GM19193 (cell line): Measurements from ENCODE around the gene SLC19A1.

Experiments
- POLR2A ChIP-seq: IDR thresholded peaks from 4 replicates; pipeline ENCODE4 v1.6.1; 2011; ENCODE audit not compliant: insufficient read depth, insufficient read length; ENCODE audit errors: extremely low read depth

SLC19A1 gene

GRCh38 chr21:45544449-45545235 is 2.4 kb upstream of the SLC19A1 start:
- TF ChIP-seq POLR2A: no peak

GRCh38 chr21:45543710-45544448 is 1.6 kb upstream of the SLC19A1 start:
- no peak for TF ChIP-seq POLR2A

- TF ChIP-seq POLR2A: no peak
These were observed 1.1 kb upstream of the SLC19A1 start for GRCh38 chr21:45543371-45543709.

DNA sequence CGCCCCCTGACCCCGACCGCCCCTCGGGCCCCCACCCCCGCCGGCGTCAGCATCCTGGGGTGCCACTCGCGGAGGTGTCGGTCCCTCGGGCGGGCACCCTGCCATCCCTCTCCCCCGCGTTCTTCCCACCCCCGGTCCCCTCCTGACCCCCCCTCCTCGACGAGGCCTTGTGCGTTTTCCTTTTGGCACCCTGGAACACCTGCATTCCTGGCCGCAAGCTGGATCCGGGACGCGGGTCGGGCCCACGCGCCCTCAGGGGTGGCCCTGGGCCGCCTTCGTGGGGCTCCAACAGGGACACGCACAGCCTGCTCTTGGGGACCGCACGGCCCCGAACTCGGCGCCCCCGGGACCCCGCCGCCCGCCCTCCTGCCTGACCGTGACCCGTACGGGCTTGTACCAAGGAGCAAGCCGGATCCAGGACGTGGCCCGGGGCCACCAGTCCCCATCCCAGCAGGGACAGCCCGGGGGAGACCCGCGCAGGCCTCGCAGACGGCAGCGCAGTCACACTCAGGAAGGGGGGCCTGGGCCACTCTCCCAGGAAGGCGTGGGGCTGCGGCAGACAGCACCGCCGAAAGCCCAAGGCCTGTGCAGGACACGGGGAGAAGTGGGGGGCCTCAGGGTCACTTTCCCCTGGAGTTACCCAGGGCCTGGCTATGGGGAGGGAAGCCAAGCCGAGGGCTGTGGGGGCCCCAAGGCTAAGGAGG is 579 bp upstream of the SLC19A1 start:
- TF ChIP-seq POLR2A: no peak

GRCh38 chr21:45541221-45542039 is 810 bp downstream of the SLC19A1 start:
- TF ChIP-seq POLR2A: peak; percentile 35

DNA sequence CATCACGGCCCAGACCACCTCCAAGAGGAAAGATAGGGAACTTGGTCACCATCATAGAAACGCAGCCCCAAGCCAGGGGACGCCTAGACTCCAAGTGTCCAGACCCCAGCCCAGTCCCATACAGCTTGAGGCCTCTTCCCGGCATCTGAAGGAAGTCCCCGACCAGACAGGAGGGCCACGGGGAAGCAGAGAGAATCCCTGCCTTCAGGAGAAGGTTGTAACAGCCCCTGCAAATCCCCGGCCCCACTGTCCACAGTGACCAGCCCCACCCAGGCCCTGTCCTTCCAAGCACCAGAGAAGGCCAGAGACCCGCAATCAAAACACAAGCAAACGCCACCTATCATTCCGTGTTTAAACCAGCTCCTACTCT is 1.7 kb downstream of the SLC19A1 start:
- no peak for TF ChIP-seq POLR2A

DNA sequence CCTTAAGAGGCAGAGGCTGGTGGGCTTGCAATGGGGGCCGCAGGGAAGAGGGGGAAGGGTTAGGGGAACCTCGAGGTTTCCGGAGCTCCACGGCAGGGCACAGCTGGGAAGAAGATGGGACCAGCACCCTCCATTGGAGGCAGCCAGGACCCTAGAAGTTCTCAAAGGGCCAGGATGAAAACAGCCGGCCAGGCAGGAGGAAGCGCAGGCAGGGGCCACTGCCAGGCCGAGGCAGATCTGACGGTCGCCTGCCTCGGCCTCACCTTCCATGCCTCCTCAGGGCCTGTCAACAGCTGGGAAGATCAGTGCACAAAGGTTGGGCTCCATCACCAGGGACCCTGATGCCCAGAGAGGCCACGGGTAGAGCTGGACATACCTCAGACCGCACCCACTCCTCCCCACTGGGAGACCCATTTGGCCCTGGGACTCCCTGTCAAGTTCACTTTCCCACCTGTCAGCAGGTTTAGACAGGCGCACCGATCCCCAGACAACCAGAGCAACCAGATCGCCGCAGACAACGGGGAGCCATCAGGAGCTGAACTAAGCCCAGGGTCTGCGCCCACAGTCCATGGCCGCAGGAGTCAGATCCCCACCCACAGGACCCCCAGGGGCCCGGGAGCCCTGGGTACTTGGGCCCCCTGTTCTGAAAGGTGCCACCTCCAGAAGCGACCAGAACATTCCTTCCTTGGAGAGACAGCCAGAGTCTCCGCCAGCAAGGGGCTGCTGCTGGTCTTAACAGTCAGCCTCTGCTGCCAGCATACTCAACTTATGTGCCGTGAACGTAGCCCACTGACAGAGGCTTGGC is 2.2 kb downstream of the SLC19A1 start:
- TF ChIP-seq POLR2A: no peak

DNA sequence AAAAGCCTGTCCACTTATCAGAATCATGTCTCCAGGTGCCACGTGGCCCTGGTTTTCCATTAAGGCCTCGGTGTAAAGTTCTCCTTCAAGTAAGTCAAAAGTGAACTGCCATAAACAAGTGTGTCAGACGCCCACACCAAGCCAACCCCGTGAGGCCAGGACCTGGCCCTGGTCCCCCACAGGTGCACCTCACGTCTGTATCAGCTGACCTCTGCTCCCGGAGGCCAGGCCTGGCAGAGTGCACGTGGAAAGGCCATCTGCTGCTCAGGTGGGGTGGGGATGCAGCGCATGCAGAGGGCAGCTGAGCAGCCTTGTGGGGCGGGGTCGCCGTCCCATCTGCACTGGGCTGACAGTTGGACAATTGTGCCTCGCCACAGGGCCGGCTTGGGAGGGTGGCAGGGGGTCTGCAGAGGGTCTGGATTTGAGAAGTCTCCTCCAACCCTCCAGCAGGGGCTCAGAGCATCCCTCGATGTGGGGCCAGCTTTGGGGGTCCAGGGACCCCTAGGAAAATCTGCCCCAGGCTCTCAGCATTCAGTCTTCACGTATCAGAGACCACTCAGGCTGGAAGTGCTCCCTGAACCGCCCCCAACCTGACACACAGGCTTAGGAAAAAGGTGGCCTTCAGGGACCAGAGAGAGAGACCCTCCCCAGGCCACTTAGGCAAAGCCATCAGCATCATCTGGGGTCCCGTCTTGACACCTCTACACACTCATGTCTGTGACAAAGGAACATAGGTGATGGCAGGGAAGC is 3.0 kb downstream of the SLC19A1 start:
- TF ChIP-seq POLR2A: no peak

- no peak for TF ChIP-seq POLR2A
These were observed 3.7 kb downstream of the SLC19A1 start for GRCh38 chr21:45538381-45539045.

DNA sequence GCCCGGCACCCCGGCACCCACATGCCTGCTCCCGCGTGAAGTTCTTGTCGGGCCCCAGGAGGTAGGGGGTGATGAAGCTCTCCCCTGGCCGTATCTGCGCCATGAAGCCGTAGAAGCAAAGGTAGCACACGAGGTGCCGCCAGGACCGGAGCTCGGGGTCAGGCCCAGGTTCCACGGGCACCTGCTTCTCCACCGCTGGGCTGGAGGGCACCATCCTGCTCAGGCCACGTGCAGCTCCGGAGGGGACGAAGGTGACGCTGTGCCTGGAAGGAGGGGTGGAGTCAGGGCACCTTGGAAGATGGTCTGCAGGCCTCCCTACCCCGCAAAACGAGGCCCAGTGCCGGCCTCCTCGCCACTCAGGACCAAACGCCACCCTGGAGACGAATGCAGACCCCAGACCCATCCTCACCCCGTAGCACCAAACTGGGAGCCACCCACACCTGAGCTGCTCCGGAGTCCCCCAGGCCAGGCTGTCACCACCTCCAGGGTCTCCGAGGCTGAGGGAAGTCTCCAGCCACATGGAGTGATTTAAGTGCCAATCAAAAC is 4.4 kb downstream of the SLC19A1 start:
- no peak for TF ChIP-seq POLR2A

GRCh38 chr21:45537111-45537745 is 5.0 kb downstream of the SLC19A1 start:
- TF ChIP-seq POLR2A: no peak

GRCh38 chr21:45536301-45537081 is 5.7 kb downstream of the SLC19A1 start:
- TF ChIP-seq POLR2A: no peak
